HG03520 (cell line): Measurements from ENCODE around the gene GNPDA1.

ENCODE experiments used
- ATAC-seq: cut with Tn5 transposase; IDR thresholded peaks from one replicate; pipeline ENCODE4 v1.9.1; 2021; ENCODE audit warnings: mild to moderate bottlenecking, moderate library complexity; ENCODE audit not compliant: unreplicated experiment

GNPDA1 gene

GRCh38 chr5:142024771-142025304 lies 12.0 kb upstream of the GNPDA1 start:
- peak; percentile 100 for ATAC-seq

DNA sequence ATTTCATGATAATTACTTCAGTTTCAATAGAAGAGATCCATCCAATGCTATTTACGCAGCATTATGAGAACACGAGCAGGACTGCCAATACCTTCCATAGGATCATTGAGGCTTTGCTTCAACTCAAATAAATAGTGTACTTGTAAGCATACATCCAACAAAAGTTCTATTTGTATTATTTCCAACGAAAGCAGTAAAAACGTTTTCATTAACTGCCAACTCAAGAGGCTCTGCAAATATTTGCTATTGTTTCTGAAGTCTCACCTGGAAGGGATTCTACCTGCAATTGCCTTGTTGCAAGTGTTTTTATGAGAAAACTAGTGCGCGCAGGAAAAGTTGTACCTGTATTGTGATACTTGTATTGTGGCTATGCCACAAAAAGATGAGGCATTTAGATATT lies 11.0 kb upstream of the GNPDA1 start:
- no peak for ATAC-seq

DNA sequence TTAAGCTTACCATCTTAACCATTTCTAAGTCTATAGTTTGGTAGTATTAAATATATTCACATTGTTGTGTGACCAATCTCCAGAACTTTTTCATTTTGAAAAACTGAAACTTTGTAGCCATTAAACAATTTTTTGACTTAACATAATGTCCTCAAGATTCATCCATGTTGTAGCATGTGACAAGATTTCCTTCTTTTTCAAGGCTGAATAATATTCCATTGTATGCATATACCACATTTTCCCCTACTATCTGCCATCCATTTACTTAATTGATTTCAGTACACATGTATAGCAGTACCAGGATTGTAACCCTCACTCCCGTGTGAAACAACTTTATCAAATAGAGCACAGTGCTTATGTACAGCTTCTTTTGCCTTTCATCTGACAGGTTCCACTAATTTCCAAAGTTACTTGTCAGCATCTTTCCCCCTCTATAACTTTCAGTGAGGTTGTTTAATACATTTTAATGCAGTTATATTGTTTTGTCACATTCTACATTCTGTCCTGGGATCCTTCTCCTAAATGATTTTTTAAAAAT lies 7.4 kb upstream of the GNPDA1 start:
- ATAC-seq = no peak

GRCh38 chr5:142017832-142018427 lies 5.1 kb upstream of the GNPDA1 start:
- ATAC-seq = no peak

DNA sequence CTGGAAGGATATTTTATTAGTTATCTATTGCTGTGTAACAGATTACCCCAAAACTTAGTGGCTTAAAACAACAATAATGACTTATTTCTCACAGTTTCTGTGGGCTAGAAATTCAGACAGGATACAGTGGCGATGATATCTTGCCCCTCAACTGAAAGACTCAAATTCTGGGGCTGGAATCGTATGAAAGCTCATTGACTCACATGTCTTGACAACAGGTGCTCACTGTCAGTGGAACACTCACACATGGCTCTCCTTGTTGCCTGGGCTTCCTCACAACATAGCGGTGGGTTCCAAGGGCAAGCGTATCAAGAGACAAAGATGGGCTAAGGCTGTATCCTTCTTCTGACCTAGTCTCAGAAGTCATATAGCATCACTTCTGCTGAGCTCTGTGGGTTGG lies 3.7 kb upstream of the GNPDA1 start:
- no peak for ATAC-seq

- ATAC-seq = no peak
Observed at GRCh38 chr5:142015781-142016533, 3.1 kb upstream of the GNPDA1 start.

- ATAC-seq = no peak
Observed at GRCh38 chr5:142014911-142015584, 2.2 kb upstream of the GNPDA1 start.

DNA sequence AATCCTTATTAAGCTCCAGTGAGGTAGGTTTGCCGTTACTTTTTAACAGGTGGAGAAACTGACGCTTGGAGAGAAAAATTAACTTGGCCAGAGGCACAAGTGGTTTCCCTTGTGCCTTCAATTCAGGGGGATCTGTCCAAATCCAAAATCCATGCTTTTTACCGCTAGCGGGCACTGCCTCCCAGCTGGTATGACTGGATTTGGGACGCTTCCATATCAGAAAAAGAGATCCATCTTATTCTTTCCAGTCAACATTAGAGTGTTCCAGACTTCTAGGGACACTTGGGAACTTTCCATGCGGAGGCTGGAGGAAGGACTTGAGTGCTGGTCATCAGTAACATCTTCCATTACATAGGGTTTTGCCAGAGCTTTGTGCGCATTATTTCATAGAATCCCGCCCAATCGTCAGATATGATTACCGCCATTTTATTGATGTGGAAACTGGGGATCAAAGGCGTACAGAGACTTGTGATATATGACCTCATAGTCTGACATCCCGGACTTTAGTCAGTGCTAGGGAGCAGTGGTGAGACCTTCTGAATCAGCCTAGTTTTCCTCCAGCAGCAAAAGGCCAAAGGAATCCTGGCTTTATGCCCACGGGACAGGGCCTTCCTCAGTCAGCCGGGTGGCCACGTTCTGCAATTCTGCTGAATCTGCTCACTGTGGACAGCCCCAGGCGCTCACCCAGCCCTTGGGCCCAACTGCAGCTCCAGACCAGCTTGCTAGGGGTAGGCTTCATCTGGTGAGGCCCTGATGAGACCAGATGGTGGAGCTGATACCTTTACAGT lies 1.1 kb upstream of the GNPDA1 start:
- no peak for ATAC-seq

DNA sequence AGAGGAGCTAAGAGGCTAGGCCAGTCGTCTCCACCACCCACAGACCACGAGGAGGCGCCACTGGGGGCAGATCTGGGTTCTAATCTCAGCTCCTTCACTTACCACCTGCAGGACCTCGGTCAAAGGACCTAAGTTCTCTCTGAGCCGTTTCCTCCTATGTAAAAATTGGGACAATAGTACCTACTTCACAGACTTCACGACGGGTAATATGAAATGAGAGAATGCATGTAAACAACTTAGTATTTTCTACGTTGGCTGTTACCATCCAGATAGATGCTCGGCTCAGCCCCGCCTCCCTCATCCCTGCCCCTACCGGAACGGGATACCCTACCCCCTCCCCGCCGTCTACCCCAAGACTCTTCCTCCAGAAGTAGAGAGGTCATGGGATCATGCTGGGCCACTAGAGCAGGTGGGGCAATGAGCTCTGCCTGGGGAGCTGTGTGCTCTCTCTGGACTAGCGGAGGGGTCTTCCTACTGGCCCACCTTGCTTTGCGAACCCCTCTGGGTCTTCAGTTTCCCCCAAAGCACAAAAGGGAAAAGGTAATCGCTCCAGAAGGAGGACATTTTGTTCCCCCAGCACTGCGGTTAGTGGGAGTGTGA lies 541 bp downstream of the GNPDA1 start:
- no peak for ATAC-seq

DNA sequence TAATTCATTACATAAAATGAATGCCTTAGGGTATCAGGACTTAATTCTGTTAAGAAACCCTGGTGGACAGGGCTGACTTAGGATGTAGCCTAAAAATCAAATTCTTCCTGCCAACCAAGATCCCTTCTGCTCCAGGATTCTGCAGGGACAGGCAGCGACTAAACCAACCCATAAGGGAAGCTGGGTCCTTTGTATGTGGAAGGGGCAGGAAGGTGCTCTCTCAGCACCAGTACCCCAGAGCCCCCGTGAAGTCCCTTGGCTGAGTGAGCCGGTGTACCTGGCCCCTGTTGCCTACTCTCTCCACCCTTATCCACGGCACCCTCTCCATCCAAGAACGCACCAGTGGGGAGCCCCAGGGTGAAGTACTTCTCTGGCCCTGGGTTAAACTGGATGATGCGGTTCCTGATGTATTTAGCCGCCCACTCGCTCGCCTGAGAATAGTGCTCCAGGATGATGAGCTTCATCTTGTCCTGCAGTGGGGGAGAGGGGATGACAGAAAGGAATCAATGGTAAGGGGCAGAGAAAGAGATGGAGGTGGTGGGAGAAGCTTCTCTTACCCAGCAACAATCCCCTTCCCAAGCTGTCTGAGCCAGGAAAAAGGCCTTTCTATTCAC lies 1.1 kb downstream of the GNPDA1 start:
- no peak for ATAC-seq

DNA sequence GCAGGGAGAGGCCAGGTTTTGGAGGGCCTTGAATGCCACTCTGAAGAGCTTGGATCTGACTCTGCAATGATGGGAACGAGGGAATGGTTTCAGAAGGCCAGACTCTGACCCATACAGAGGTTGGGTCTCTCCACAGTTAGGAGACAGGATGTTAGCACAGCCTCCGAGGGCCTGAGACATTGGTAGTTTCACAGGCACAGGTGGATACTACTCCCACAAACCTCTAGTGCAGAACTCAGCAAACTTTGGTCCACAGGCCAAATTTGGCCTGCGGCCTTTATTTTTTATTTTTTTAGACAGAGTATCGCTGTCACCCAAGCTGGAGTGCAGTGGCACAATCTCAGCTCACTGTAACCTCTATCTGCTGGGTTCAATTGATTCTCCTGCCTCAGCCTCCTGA lies 2.9 kb downstream of the GNPDA1 start:
- no peak for ATAC-seq

- ATAC-seq = no peak
Observed at GRCh38 chr5:142008813-142009212, 4.0 kb downstream of the GNPDA1 start.

- ATAC-seq = no peak
Observed at GRCh38 chr5:142007237-142007544, 5.6 kb downstream of the GNPDA1 start.

GRCh38 chr5:142006363-142007236 lies 6.2 kb downstream of the GNPDA1 start:
- ATAC-seq = no peak

- ATAC-seq = no peak
Observed at GRCh38 chr5:142003266-142003800, 9.5 kb downstream of the GNPDA1 start.

DNA sequence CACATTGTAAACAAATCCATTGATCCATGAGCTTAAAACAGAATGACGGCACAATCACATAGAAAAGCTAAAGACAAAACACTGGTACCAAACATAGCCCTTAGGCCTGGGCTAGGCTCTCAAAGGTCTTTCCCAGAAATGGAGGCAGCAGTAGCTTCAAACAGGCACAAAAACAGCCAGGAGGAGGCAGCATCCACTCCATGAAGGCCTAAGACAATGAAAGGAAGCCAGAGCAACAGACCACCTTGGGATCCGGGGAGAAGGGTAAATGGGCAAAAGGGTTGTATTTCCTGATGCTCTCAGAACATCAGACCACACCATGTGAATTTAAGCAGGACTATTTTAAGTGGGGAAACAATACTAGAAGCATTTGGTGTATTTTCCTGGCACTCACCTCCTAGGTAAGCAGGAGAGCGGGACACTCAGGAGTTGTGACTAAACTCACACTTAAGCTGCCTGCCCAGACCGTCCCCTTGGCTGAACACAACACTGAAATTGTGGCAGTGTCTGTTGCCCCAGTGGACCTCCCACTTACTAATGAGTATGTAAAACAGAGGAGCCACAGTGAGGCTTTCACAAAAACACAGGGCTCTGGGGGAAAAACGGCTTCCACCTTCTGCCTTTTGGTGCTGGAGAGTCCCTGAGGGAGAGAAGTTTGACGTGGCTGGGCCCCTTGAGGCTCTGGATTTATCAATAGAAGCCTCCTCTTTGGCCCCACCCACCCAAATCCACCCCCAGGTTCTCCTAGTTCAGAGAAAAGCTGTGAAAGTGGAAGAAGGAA lies 11.9 kb downstream of the GNPDA1 start:
- ATAC-seq = no peak

GRCh38 chr5:142000173-142000572 lies 12.7 kb downstream of the GNPDA1 start:
- no peak for ATAC-seq

DNA sequence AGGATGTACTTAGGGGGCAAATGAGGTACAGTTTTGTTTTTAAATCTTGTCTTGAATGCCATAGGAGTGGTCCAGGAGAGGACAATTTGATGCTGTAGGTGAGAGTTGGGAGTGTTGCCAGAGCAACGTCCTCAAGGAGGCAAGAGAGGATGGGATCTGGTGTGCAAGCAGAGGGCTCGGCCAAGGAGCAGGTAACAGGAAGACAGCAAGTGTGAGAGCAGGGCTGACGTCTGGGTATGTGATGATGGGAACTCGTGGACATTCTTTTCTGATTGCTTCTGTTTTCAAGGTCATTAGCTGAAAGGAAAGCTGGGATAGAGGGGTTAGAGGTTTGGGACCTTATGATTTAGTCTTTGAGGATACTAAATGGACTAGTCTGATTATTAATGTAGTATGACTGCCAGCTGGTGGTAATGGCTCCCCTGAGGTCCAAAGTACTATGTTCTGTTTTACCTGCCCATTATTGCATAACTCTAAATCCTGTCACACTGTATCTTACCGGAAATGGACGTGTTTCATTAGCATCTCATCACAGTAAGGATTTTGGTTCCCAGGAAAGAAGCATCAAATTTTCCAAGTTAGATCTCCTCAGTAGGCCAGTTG lies 15.4 kb downstream of the GNPDA1 start:
- no peak for ATAC-seq
